Gastroesophageal sphincter (tissue), 3 donors: Measurements from ENCODE around the gene ABCC1.

Source experiments
- CTCF ChIP-seq, 4 experiments: fragments of 200-600 bp in 2 of 4; fragments of 450-650 bp in 2 of 4; sonication (generic) in 1 of 4; IDR thresholded peaks; one replicate each; pipeline ENCODE4 v1.5.1; 2017 to 2019; ENCODE audit warnings: antibody characterized with exemption in 4 of 4, mild to moderate bottlenecking in 2 of 4, moderate library complexity in 2 of 4
- EP300 ChIP-seq: sonication (generic); formaldehyde crosslinking; IDR thresholded peaks from one replicate; pipeline ENCODE4 v1.6.1; 2017; ENCODE audit warnings: antibody characterized with exemption, mild to moderate bottlenecking
- POLR2A ChIP-seq, 2 donors: fragments of 450-650 bp; IDR thresholded peaks; one replicate each; pipeline ENCODE4 v1.6.1; 2017; ENCODE audit warnings: antibody characterized with exemption in 2 of 2, mild to moderate bottlenecking in 2 of 2, moderate library complexity in 1 of 2

- TF ChIP-seq CTCF (IDR thresholded peaks at IDR 0.05) (no peak), POLR2A (IDR thresholded peaks at IDR 0.05) (no peak), EP300 (no peak)
Observed at GRCh38 chr16:15954814-15955151, 5.4 kb downstream of the ABCC1 start.
